Measurements from ENCODE around the gene NT5M.

NT5M gene

DNA sequence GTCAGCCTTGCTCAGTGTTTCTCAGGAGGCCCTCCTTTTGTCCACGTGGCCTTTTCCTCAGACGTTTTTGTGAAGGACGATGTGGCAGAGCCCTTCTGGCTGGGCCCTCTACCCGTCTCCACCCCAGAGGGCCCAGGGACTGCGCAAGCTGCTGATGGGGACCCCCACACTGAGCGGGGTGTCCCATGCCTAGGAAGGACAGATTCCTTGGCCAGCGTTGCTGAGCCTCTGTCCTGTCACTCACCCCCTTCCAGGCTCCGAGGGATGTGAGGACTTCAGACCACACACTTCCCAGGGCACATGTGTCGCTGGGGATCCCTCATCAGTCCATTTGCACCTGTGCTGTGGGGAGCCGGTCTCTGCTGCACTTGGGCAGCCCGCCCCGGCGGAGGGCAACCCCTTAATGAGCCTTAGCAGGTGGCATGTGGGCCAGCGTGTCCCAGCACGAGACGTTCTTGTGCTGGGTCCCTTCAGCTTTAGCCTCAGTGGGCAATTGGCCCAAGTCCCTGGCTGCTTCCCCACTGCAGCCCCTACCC lies 48.3 kb downstream of the NT5M start:
- H3K27me3 ChIP-seq (ENCODE audit: control insufficient read depth, insufficient read depth, low read length): no peaks in the 10 kb centered on the region
- no peak overlapping the region for H3K4me3 ChIP-seq (ENCODE audit: low read depth, low read length)
- no peak overlapping the region for H3K27ac ChIP-seq (ENCODE audit: low read depth, low read length)
- no peaks in the 10 kb centered on the region for H3K36me3 ChIP-seq (ENCODE audit: control insufficient read depth, insufficient read depth, low read length)
- no peak overlapping the region for H3K9ac ChIP-seq (ENCODE audit: low read length)
- H3K9me3 ChIP-seq (ENCODE audit: control insufficient read depth, insufficient read depth, low read depth, low read length): no peaks in the 10 kb centered on the region
- peaks cover 14% of the 10 kb centered on the region for H3K4me1 ChIP-seq (ENCODE audit: control insufficient read depth, insufficient read depth, low read length)

GRCh38 chr17:17351901-17352781 lies 49.0 kb downstream of the NT5M start:
- H3K9ac ChIP-seq (ENCODE audit: low read length): no peak overlapping the region
- no peak overlapping the region for H3K27ac ChIP-seq (ENCODE audit: low read depth, low read length)
- no peaks in the 10 kb centered on the region for H3K27me3 ChIP-seq (ENCODE audit: control insufficient read depth, insufficient read depth, low read length)
- no peak overlapping the region for H3K4me3 ChIP-seq (ENCODE audit: low read depth, low read length)
- H3K4me1 ChIP-seq (ENCODE audit: control insufficient read depth, insufficient read depth, low read length): peaks cover 14% of the 10 kb centered on the region
- no peaks in the 10 kb centered on the region for H3K36me3 ChIP-seq (ENCODE audit: control insufficient read depth, insufficient read depth, low read length)
- no peaks in the 10 kb centered on the region for H3K9me3 ChIP-seq (ENCODE audit: control insufficient read depth, insufficient read depth, low read depth, low read length)

DNA sequence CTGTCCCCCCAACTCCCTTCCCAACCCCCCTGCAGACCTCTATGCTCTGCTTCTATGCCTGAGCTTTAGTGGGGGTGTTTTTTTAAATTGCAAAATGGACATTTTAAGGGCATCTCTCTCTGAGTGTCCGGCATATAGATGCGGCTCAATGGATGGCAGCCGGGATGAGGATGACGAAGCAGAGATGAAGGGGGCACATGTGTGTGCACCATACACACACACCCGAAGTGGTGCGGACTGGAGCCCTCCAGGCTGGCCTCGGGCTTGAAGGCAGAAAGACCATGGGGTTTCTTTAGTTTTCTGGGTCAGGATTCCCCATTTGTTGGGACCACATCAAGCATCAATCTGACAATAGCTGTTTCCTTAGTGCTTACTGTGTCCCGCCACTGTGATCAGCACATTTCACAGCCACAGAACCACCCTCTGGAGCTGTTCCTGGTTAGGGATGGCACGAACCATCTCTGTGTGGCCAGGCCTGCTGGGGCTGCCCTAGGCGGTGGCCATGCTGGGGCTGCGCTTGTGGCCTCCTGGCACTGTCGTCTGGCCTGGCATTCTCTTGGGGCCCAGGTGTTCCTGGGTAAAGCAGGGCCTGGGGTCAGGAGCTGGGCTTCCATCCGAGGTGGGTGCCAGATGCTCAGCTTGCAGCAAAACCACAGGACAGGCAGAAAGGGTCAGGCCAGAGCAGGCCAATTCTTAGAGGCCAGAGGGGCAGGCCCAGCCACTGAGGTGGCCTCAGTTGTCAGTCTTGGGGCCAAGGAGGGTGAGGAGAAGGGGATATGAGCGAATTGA lies 49.9 kb downstream of the NT5M start:
- Histone ChIP-seq H3K27me3 (ENCODE audit: control insufficient read depth, insufficient read depth, low read length) (no peaks in the 10 kb centered on the region), H3K9me3 (ENCODE audit: control insufficient read depth, insufficient read depth, low read depth, low read length) (no peaks in the 10 kb centered on the region), H3K4me3 (ENCODE audit: low read depth, low read length) (no peak overlapping the region), H3K27ac (ENCODE audit: low read depth, low read length) (no peak overlapping the region), H3K36me3 (ENCODE audit: control insufficient read depth, insufficient read depth, low read length) (no peaks in the 10 kb centered on the region), H3K9ac (ENCODE audit: low read length) (no peak overlapping the region), H3K4me1 (ENCODE audit: control insufficient read depth, insufficient read depth, low read length) (peaks cover 14% of the 10 kb centered on the region)

- no peak overlapping the region for H3K9ac ChIP-seq (ENCODE audit: low read length)
- peaks cover 14% of the 10 kb centered on the region for H3K4me1 ChIP-seq (ENCODE audit: control insufficient read depth, insufficient read depth, low read length)
- no peak overlapping the region for H3K27ac ChIP-seq (ENCODE audit: low read depth, low read length)
- no peaks in the 10 kb centered on the region for H3K9me3 ChIP-seq (ENCODE audit: control insufficient read depth, insufficient read depth, low read depth, low read length)
- no peaks in the 10 kb centered on the region for H3K36me3 ChIP-seq (ENCODE audit: control insufficient read depth, insufficient read depth, low read length)
- H3K4me3 ChIP-seq (ENCODE audit: low read depth, low read length): no peak overlapping the region
- H3K27me3 ChIP-seq (ENCODE audit: control insufficient read depth, insufficient read depth, low read length): no peaks in the 10 kb centered on the region
These were observed 50.7 kb downstream of the NT5M start for GRCh38 chr17:17353625-17354484.

DNA sequence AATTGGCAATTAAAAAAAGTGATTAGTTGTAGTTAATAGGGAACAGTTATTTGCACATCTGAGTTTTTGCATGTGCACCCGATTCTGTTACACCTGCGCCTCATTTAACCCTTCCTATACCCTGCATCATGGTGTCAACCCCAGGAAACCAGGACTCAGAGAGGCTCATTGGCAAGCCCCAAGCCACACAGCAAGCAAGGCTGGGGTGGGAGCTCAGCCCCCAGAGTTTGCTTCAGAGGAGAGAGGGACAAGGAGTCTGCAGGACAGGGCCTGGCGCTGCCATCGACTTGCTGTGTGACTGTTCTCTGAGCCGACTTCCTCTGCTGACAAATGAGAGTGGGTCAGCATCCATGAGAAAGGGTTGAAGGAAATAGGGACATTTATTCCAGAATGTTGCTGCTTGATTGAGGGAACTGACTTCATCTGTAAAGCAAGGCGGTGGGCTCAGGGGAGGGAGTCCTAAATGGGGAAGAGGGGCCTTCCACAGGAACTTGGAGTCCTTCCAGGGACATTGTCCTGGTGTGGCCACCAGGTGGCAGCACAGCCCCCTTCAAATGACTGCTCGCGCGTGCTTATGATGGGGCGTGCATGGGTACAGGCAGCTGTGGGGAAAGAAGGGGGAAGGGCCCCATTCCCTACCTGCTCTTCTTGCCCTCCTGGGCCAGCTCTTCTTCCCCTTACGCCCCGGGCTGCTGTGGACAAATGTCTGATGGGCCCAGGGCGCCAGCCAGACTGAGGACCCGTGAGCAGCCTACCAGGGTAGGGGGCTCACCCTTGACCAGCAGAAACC lies 51.6 kb downstream of the NT5M start:
- H3K9me3 ChIP-seq (ENCODE audit: control insufficient read depth, insufficient read depth, low read depth, low read length): peaks cover 6% of the 10 kb centered on the region
- H3K9ac ChIP-seq (ENCODE audit: low read length): no peak overlapping the region
- no peaks in the 10 kb centered on the region for H3K36me3 ChIP-seq (ENCODE audit: control insufficient read depth, insufficient read depth, low read length)
- peaks cover 14% of the 10 kb centered on the region for H3K4me1 ChIP-seq (ENCODE audit: control insufficient read depth, insufficient read depth, low read length)
- H3K27ac ChIP-seq (ENCODE audit: low read depth, low read length): no peak overlapping the region
- no peak overlapping the region for H3K4me3 ChIP-seq (ENCODE audit: low read depth, low read length)
- no peaks in the 10 kb centered on the region for H3K27me3 ChIP-seq (ENCODE audit: control insufficient read depth, insufficient read depth, low read length)

DNA sequence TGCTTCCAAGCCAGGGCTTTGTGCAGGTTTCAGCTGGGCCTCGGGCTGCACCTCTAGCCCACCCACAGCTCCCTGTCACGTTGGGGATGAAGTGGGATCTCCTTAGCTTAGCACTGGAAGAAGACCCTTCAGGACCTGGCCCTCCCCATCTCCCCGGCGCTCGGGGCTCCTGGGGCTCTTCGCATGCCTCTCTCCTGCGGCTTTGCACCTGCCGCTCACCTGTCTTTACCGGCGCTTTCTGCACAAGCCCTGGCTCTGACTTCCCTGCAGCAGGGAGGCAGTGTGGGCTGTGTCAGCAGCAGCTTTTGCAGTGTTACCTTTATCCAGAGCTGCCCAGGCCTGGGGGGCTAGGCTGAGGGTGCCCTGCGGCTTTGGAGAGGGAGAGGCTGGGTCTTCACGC lies 52.3 kb downstream of the NT5M start:
- H3K27me3 ChIP-seq (ENCODE audit: control insufficient read depth, insufficient read depth, low read length): no peaks in the 10 kb centered on the region
- H3K9ac ChIP-seq (ENCODE audit: low read length): no peak overlapping the region
- H3K9me3 ChIP-seq (ENCODE audit: control insufficient read depth, insufficient read depth, low read depth, low read length): peaks cover 6% of the 10 kb centered on the region
- H3K4me1 ChIP-seq (ENCODE audit: control insufficient read depth, insufficient read depth, low read length): peaks cover 13% of the 10 kb centered on the region
- H3K36me3 ChIP-seq (ENCODE audit: control insufficient read depth, insufficient read depth, low read length): no peaks in the 10 kb centered on the region
- H3K4me3 ChIP-seq (ENCODE audit: low read depth, low read length): no peak overlapping the region
- no peak overlapping the region for H3K27ac ChIP-seq (ENCODE audit: low read depth, low read length)

DNA sequence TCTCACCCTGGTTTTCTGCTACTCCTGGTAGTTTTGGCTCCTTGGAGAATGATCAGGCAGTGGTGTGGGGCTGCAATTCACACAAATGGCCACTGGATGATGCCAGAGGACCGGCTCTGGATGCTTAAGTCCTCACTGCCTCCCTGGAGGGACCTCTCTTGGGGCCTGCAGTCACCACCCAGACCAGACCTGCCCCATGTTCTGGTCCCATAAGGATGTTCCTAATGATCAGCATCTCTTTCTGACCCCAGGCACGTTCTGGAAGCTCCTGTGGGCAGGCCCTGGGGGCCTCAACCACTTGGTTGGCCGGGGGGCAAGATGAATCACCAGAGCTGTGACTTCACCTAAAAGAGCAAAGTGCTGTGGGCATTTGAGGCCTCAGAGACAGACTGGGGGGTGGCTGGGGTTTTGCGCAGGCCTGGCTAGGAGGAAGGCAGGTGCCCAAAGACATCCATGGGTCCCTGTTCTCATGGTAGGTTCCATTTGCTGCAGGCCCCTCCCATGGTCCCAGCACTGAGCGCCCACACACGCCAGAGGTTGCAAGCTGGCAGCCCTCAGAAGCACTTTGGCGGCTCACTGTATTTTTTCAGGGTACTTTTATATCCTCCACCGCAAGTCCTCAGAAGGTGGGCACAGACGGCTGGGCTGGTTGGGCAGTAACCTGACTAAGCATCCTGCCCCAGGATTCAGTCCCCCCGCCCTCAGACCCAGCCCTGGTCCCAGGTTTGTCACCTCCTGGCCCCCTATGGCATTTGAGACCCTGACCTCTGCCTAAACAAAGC lies 53.2 kb downstream of the NT5M start:
- no peak overlapping the region for H3K9ac ChIP-seq (ENCODE audit: low read length)
- H3K27ac ChIP-seq (ENCODE audit: low read depth, low read length): no peak overlapping the region
- H3K4me1 ChIP-seq (ENCODE audit: control insufficient read depth, insufficient read depth, low read length): peaks cover 6% of the 10 kb centered on the region; the same call in 1 of the 2 replicates
- H3K27me3 ChIP-seq (ENCODE audit: control insufficient read depth, insufficient read depth, low read length): no peaks in the 10 kb centered on the region
- H3K4me3 ChIP-seq (ENCODE audit: low read depth, low read length): no peak overlapping the region
- peaks cover 6% of the 10 kb centered on the region for H3K9me3 ChIP-seq (ENCODE audit: control insufficient read depth, insufficient read depth, low read depth, low read length)
- H3K36me3 ChIP-seq (ENCODE audit: control insufficient read depth, insufficient read depth, low read length): no peaks in the 10 kb centered on the region

DNA sequence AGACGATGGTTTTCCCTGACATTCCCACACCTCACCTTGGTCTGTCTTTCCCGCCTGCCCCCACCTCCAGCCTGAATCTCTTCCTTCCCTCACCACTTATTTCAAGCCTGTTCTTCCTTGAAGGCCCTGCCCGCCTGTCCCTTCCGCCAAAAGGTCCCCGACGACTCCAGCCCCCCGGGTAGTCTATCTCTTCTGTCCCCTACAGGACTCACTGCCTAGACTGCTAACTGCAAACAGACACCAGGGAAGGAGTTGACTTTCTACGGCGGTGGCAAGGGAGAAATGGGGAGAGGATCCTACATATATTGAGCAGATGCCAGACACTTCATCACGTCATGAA lies 53.7 kb downstream of the NT5M start:
- no peaks in the 10 kb centered on the region for H3K27me3 ChIP-seq (ENCODE audit: control insufficient read depth, insufficient read depth, low read length)
- H3K9ac ChIP-seq (ENCODE audit: low read length): no peak overlapping the region
- no peak overlapping the region for H3K4me3 ChIP-seq (ENCODE audit: low read depth, low read length)
- H3K9me3 ChIP-seq (ENCODE audit: control insufficient read depth, insufficient read depth, low read depth, low read length): peaks cover 6% of the 10 kb centered on the region
- peaks cover 6% of the 10 kb centered on the region; the same call in 1 of the 2 replicates for H3K4me1 ChIP-seq (ENCODE audit: control insufficient read depth, insufficient read depth, low read length)
- H3K36me3 ChIP-seq (ENCODE audit: control insufficient read depth, insufficient read depth, low read length): no peaks in the 10 kb centered on the region
- no peak overlapping the region for H3K27ac ChIP-seq (ENCODE audit: low read depth, low read length)

DNA sequence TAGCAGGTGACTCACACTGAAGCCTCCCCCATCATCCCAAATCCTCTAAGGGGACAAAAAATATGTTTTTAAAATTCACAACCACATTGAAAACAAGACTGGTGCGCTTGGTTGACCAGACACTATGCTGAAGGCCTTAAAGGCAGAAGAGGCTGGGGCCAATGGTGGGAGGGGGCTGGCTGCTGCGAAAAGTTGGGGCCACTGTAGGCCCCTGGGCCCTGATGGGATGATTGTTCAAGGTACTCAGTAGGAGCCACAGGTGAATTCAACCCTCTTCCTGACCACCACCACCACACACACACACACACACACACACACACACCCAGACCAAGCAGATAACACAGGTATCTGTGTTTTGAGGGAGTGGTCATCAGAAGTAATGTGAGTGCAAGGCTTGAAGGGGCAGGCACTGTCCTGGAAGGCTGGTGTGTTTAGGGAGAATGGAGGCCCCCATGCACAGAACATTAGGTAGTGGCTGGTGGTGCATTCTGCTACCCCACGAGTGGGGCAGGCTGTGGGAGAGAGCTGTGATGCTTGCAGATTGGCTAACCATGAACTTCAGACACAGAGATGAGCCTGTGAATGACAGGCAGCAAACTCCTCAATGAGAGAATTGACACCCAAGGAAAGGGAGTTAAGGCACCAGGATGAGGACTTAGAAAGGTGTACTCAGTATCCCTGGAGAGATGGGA lies 55.0 kb downstream of the NT5M start:
- no peak overlapping the region for H3K9ac ChIP-seq (ENCODE audit: low read length)
- H3K4me1 ChIP-seq (ENCODE audit: control insufficient read depth, insufficient read depth, low read length): peaks cover 5% of the 10 kb centered on the region; the same call in 1 of the 2 replicates
- H3K9me3 ChIP-seq (ENCODE audit: control insufficient read depth, insufficient read depth, low read depth, low read length): peaks cover 6% of the 10 kb centered on the region
- no peaks in the 10 kb centered on the region for H3K27me3 ChIP-seq (ENCODE audit: control insufficient read depth, insufficient read depth, low read length)
- no peak overlapping the region for H3K4me3 ChIP-seq (ENCODE audit: low read depth, low read length)
- no peak overlapping the region for H3K27ac ChIP-seq (ENCODE audit: low read depth, low read length)
- no peaks in the 10 kb centered on the region for H3K36me3 ChIP-seq (ENCODE audit: control insufficient read depth, insufficient read depth, low read length)
